IMR-90 (cell line): Measurements from ENCODE around the gene RAVER2. TPM values are rescaled to one million over a fixed set of nuclear protein-coding genes. Genes with fewer than 3 reads are reported as not detected.

Source experiments
- ATAC-seq: fragments of 200-7000 bp; cut with Tn5 transposase; 2 replicates; pipeline ENCODE4 v1.9.1; 2020; ENCODE audit warnings: low read depth, mild to moderate bottlenecking, moderate library complexity
- BruUV-seq: library from RNA; stranded (reverse); fragments of 400-500 nt; replicated peaks from 2 replicates; lab custom pipeline; 2021; lab: Mats Ljungman, UMichigan
- CTCF ChIA-PET: fragments of 300-600 bp; formaldehyde crosslinking; extraction: SDS; loops from one replicate; lab custom pipeline; 2021; ENCODE audit warnings: antibody characterized with exemption; lab: Yijun Ruan, JAX
- POLR2A ChIA-PET: fragments of 300-600 bp; sonication (Branson Sonifier 250); formaldehyde crosslinking; loops from one replicate; lab custom pipeline; 2022; ENCODE audit warnings: antibody characterized with exemption; ENCODE audit not compliant: unreplicated experiment; lab: Charles Lee
- DNase-seq: peaks from one replicate; pipeline ENCODE4 v3.0.0; 2013
- H2AFZ ChIP-seq: replicated peaks from 2 replicates; pipeline ENCODE3; 2013; ENCODE audit warnings: low read length, mild to moderate bottlenecking; ENCODE audit not compliant: poor library complexity
- H2AK5ac ChIP-seq: 2 replicates; pipeline ENCODE4 v1.6.1; 2013; ENCODE audit warnings: low read depth, low read length, inconsistent platforms
- H2AK9ac ChIP-seq: replicated peaks from 2 replicates; pipeline ENCODE3; 2013; ENCODE audit warnings: mild to moderate bottlenecking, low read depth, low read length, moderate library complexity; ENCODE audit not compliant: poor library complexity
- H2BK120ac ChIP-seq: 2 replicates; pipeline ENCODE4 v1.6.1; 2013; ENCODE audit warnings: low read depth, low read length, inconsistent platforms
- H2BK15ac ChIP-seq: 3 replicates; pipeline ENCODE4 v1.6.1; 2013; ENCODE audit warnings: low read depth, low read length, inconsistent platforms
- H2BK20ac ChIP-seq: 2 replicates; pipeline ENCODE4 v1.6.1; 2013; ENCODE audit warnings: low read depth, mild to moderate bottlenecking, inconsistent platforms, low read length, moderate library complexity
- H2BK5ac ChIP-seq: 2 replicates; pipeline ENCODE4 v1.6.1; 2013; ENCODE audit warnings: mild to moderate bottlenecking, low read depth, low read length, inconsistent platforms; ENCODE audit not compliant: poor library complexity, severe bottlenecking
- H3K14ac ChIP-seq: replicated peaks from 2 replicates; pipeline ENCODE4 v1.6.1; 2013; ENCODE audit warnings: low read depth, low read length, inconsistent platforms
- H3K18ac ChIP-seq: 2 replicates; pipeline ENCODE4 v1.6.1; 2013; ENCODE audit warnings: low read depth, low read length, control low read depth
- H3K23ac ChIP-seq: 2 replicates; pipeline ENCODE4 v1.6.1; 2013; ENCODE audit warnings: low read depth, low read length, inconsistent platforms
- H3K27ac ChIP-seq: 2 replicates; pipeline ENCODE4 v1.5.1; 2013; ENCODE audit warnings: mild to moderate bottlenecking, control low read depth, low read length; ENCODE audit not compliant: insufficient read depth
- H3K27me3 ChIP-seq: 2 replicates; pipeline ENCODE4 v1.6.1; 2013; ENCODE audit warnings: low read length; ENCODE audit not compliant: control insufficient read depth, insufficient read depth
- H3K36me3 ChIP-seq: 2 replicates; pipeline ENCODE4 v1.6.1; 2013; ENCODE audit warnings: low read length, mixed read lengths; ENCODE audit not compliant: control insufficient read depth, insufficient read depth
- H3K4ac ChIP-seq: 2 replicates; pipeline ENCODE4 v1.6.1; 2013; ENCODE audit warnings: low read depth, low read length, inconsistent platforms
- H3K4me1 ChIP-seq: 2 replicates; pipeline ENCODE4 v1.6.1; 2013; ENCODE audit warnings: low read length, mixed read lengths; ENCODE audit not compliant: control insufficient read depth, insufficient read depth
- H3K4me2 ChIP-seq: 2 replicates; pipeline ENCODE4 v1.6.1; 2013; ENCODE audit warnings: low read depth, mild to moderate bottlenecking, control low read depth, low read length, moderate library complexity
- H3K4me3 ChIP-seq: 2 replicates; pipeline ENCODE4 v1.5.1; 2013; ENCODE audit warnings: low read depth, mild to moderate bottlenecking, control low read depth, low read length, moderate library complexity; ENCODE audit not compliant: insufficient read depth
- H3K56ac ChIP-seq: 2 replicates; pipeline ENCODE4 v1.6.1; 2013; ENCODE audit warnings: low read length, inconsistent platforms; ENCODE audit not compliant: insufficient read depth; ENCODE audit errors: extremely low read depth
- H3K79me1 ChIP-seq, 2 experiments: 2 replicates each; pipeline ENCODE4 v1.6.1; 2013; ENCODE audit warnings: low read length in 2 of 2, inconsistent platforms in 1 of 2, low read depth in 1 of 2
- H3K9ac ChIP-seq: 2 replicates; pipeline ENCODE4 v1.6.1; 2013; ENCODE audit warnings: low read depth, low read length, control low read depth
- H3K9me1 ChIP-seq: 2 replicates; pipeline ENCODE4 v1.6.1; 2013; ENCODE audit warnings: low read length, inconsistent platforms; ENCODE audit not compliant: insufficient read depth
- H3K9me3 ChIP-seq: 2 replicates; pipeline ENCODE4 v1.6.1; 2013; ENCODE audit warnings: low read length; ENCODE audit not compliant: control insufficient read depth, insufficient read depth
- H4K20me1 ChIP-seq: 2 replicates; pipeline ENCODE4 v1.6.1; 2013; ENCODE audit warnings: low read length, inconsistent platforms; ENCODE audit not compliant: insufficient read depth
- H4K5ac ChIP-seq: 2 replicates; pipeline ENCODE4 v1.6.1; 2013; ENCODE audit warnings: mild to moderate bottlenecking, low read depth, low read length, control low read depth
- H4K8ac ChIP-seq, 2 experiments: 2 replicates each; pipeline ENCODE4 v1.6.1; 2013; ENCODE audit warnings: low read depth in 2 of 2, low read length in 2 of 2, control low read depth in 1 of 2, inconsistent platforms in 1 of 2
- H4K91ac ChIP-seq: 2 replicates; pipeline ENCODE4 v1.6.1; 2013; ENCODE audit warnings: low read depth, low read length, inconsistent platforms; ENCODE audit not compliant: insufficient read depth
- CHD1 ChIP-seq: IDR thresholded peaks from 2 replicates; pipeline ENCODE4 v1.6.1; 2012; ENCODE audit warnings: low read depth, low read length, improper control_type of control experiment
- FOS ChIP-seq: fragments of 150-350 bp; IDR thresholded peaks from 2 replicates; pipeline ENCODE4 v1.6.1; 2016; ENCODE audit warnings: low read depth, low read length
- MAFK ChIP-seq: IDR thresholded peaks from 2 replicates; pipeline ENCODE4 v1.6.1; 2012; ENCODE audit warnings: low read depth, low read length, improper control_type of control experiment
- MAZ ChIP-seq: IDR thresholded peaks from 2 replicates; pipeline ENCODE4 v1.6.1; 2012; ENCODE audit warnings: low read depth, mild to moderate bottlenecking, low read length, improper control_type of control experiment, moderate library complexity, borderline replicate concordance
- MXI1 ChIP-seq: IDR thresholded peaks from 2 replicates; pipeline ENCODE4 v1.6.1; 2012; ENCODE audit warnings: low read depth, mild to moderate bottlenecking, low read length, moderate library complexity, borderline replicate concordance
- NFE2L2 ChIP-seq: fragments of 150-350 bp; IDR thresholded peaks from 2 replicates; pipeline ENCODE4 v1.6.1; 2016; ENCODE audit warnings: low read depth, mild to moderate bottlenecking, low read length
- POLR2A ChIP-seq: IDR thresholded peaks from 2 replicates; pipeline ENCODE4 v1.6.1; 2012; ENCODE audit warnings: mild to moderate bottlenecking, low read depth, low read length
- RAD21 ChIP-seq: IDR thresholded peaks from 2 replicates; pipeline ENCODE4 v1.6.1; 2012; ENCODE audit warnings: low read length, improper control_type of control experiment
- RCOR1 ChIP-seq: IDR thresholded peaks from 2 replicates; pipeline ENCODE4 v1.6.1; 2012; ENCODE audit warnings: mild to moderate bottlenecking, low read length, improper control_type of control experiment; ENCODE audit not compliant: insufficient replicate concordance
- RFX5 ChIP-seq: IDR thresholded peaks from 2 replicates; pipeline ENCODE4 v1.8.0; 2012; ENCODE audit warnings: low read depth, mild to moderate bottlenecking, low read length, moderate library complexity
- WGBS, 2 experiments: methylation state at CpG; one replicate each; pipeline versions ENCODE4 v1.1.5 to v1.1.7; 2013; ENCODE audit warnings: missing lambda C conversion rate in 2 of 2; ENCODE audit not compliant: insufficient read length in 1 of 2; ENCODE audit errors: extremely low coverage in 2 of 2; 5-methylcytosine and 5-hydroxymethylcytosine counted together
- dilution Hi-C: fragments of 300-500 bp; cut with HindIII; formaldehyde crosslinking; loops from one replicate; pipeline ENCODE4 v1.14.3; 2018; ENCODE audit warnings: low sequenced_read_pairs; ENCODE audit not compliant: unreplicated experiment
- in situ Hi-C: fragments of 300-500 bp; cut with MboI; formaldehyde crosslinking; loops from 3 replicates; pipeline ENCODE4 v1.14.3; 2019; ENCODE audit warnings: low sequenced_read_pairs, inconsistent platforms, mixed read lengths
- intact Hi-C: fragments of 100-400 bp; cut with micrococcal nuclease; formaldehyde crosslinking; loops from 2 replicates; pipeline ENCODE4 v1.10.0; 2022
- polyA plus RNA-seq, 3 experiments: library from polyadenylated mRNA; depleted of rRNA; stranded (reverse); fragments of >200 nt; gene quantifications; 2 replicates each; pipeline ENCODE4 v1.2.3, GENCODE V29; 2012; ENCODE audit warnings: low replicate concordance in 1 of 3
- total RNA-seq: library from RNA; depleted of rRNA; stranded (reverse); fragments of >200 nt; gene quantifications from 2 replicates; pipeline ENCODE4 v1.2.3, GENCODE V29; 2012
- TF ChIP-seq, protein P1 (sequence below): fragments of 150-350 bp; IDR thresholded peaks from 2 replicates; pipeline ENCODE4 v1.6.1; 2017; ENCODE audit warnings: mild to moderate bottlenecking, antibody characterized with exemption, low read length, low read depth
- TF ChIP-seq, protein P2 (sequence below): conservative IDR thresholded peaks from 2 replicates; pipeline ENCODE4 v1.5.1; 2012; ENCODE audit warnings: mild to moderate bottlenecking, low read depth, low read length, improper control_type of control experiment
- TF ChIP-seq, protein P3 (sequence below): fragments of 150-350 bp; IDR thresholded peaks from 2 replicates; pipeline ENCODE4 v1.6.1; 2016; ENCODE audit warnings: low read depth, mild to moderate bottlenecking, low read length, moderate library complexity, borderline replicate concordance

The RAVER2 gene
- total and polyA plus RNA-seq, 2 of the 4 experiments (the other 2 are of a cell fraction) = 3.7 to 6.1 TPM

DNA sequence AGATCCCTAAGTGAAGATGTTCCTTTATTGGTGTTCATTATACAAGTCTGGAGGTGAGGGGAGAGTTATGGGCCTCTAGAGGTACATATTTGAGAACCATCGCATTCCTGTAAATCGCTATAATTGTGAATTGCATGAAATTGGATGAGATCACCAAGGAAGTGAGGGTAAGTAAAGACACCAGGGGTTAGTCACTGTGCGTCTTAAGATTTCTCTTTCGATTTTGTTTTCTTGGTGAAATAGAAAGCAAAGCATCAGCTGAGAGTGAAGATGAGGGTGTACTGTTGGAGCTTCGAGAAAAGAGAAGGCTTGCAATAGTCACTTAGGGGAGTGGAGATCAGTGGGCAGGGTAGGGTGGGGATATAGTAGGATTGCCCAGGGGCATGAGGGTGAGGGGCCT is 82.1 kb downstream of the RAVER2 start:
- Histone ChIP-seq H3K27ac (no peak overlapping the region), H3K23ac (no peak overlapping the region), H3K4me3 (no peak overlapping the region), H3K9me1 (no peaks in the 10 kb centered on the region), H2BK15ac (no peak overlapping the region), H3K4me2 (no peak overlapping the region), H4K20me1 (no peaks in the 10 kb centered on the region), H3K14ac (no peak overlapping the region), H3K79me1 (no peaks in the 10 kb centered on the region), H2BK20ac (no peak overlapping the region), H2BK120ac (no peak overlapping the region), H2AFZ (no peak overlapping the region), H2BK5ac (no peak overlapping the region), H4K91ac (no peak overlapping the region), H3K27me3 (no peaks in the 10 kb centered on the region), H3K56ac (no peak overlapping the region), H3K9me3 (no peaks in the 10 kb centered on the region), H3K4me1 (peaks cover 6% of the 10 kb centered on the region; the same call in 1 of the 2 replicates), H2AK9ac (no peak overlapping the region), H4K5ac (no peak overlapping the region), H3K18ac (no peak overlapping the region), H3K36me3 (no peaks in the 10 kb centered on the region; the same call in 1 of the 2 replicates), H4K8ac (no peak overlapping the region), H3K4ac (no peak overlapping the region), H2AK5ac (no peak overlapping the region), H3K9ac (no peak overlapping the region)
- no TSS peak for BruUV-seq
- in situ Hi-C loops = loop anchor here (10.0 kb wide), 1 partner anchor 132 kb away; no protein-coding TSS in a partner anchor
- intact Hi-C loops = no loop called here
- POLR2A ChIA-PET = interaction anchor here (0.5 kb wide), 1 partner anchor 63 kb away, joined by 4 read pairs; no protein-coding TSS in a partner anchor
- no peak for ATAC-seq
- DNase-seq = no peak
- TF ChIP-seq NFE2L2 (no peak), MXI1 (no peak), MAFK (no peak), FOS (no peak), RAD21 (no peak), RCOR1 (no peak), RFX5 (no peak), MAZ (no peak), CHD1 (no peak), POLR2A (no peak)
- TF ChIP-seq, protein P1, sequence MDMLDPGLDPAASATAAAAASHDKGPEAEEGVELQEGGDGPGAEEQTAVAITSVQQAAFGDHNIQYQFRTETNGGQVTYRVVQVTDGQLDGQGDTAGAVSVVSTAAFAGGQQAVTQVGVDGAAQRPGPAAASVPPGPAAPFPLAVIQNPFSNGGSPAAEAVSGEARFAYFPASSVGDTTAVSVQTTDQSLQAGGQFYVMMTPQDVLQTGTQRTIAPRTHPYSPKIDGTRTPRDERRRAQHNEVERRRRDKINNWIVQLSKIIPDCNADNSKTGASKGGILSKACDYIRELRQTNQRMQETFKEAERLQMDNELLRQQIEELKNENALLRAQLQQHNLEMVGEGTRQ = no peak
- TF ChIP-seq, protein P2, sequence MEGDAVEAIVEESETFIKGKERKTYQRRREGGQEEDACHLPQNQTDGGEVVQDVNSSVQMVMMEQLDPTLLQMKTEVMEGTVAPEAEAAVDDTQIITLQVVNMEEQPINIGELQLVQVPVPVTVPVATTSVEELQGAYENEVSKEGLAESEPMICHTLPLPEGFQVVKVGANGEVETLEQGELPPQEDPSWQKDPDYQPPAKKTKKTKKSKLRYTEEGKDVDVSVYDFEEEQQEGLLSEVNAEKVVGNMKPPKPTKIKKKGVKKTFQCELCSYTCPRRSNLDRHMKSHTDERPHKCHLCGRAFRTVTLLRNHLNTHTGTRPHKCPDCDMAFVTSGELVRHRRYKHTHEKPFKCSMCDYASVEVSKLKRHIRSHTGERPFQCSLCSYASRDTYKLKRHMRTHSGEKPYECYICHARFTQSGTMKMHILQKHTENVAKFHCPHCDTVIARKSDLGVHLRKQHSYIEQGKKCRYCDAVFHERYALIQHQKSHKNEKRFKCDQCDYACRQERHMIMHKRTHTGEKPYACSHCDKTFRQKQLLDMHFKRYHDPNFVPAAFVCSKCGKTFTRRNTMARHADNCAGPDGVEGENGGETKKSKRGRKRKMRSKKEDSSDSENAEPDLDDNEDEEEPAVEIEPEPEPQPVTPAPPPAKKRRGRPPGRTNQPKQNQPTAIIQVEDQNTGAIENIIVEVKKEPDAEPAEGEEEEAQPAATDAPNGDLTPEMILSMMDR = no peak
- TF ChIP-seq, protein P3, sequence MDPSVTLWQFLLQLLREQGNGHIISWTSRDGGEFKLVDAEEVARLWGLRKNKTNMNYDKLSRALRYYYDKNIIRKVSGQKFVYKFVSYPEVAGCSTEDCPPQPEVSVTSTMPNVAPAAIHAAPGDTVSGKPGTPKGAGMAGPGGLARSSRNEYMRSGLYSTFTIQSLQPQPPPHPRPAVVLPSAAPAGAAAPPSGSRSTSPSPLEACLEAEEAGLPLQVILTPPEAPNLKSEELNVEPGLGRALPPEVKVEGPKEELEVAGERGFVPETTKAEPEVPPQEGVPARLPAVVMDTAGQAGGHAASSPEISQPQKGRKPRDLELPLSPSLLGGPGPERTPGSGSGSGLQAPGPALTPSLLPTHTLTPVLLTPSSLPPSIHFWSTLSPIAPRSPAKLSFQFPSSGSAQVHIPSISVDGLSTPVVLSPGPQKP = no peak
- WGBS, 2 experiments = 94% methylated on average over 5 of the region's 5 CpGs; no CpG with 5 or more reads in 1 of the 2 experiments
- CTCF ChIA-PET = interaction anchor here (0.6 to 0.7 kb wide), 2 partner anchors 144 to 1647 kb away, joined by 3 to 4 read pairs; no protein-coding TSS in a partner anchor
- dilution Hi-C loops = no loop called here
